ENCODE measurements around the gene CLDN22. TPM values are rescaled to one million over a fixed set of nuclear protein-coding genes. Genes with fewer than 3 reads are reported as not detected.

The CLDN22 gene
- total and polyA plus RNA-seq, 12 donors, result not detected

GRCh38 chr4:183287309-183287659 is 32.8 kb downstream of the CLDN22 start:
- no peaks in the 10 kb centered on the region for H3K4me1 ChIP-seq (replicated peaks in 1 of 2)
- intact Hi-C loops (cut with DNase I), result no loop called here
- DNase-seq, result no peak
- no peak overlapping the region for H3K27ac ChIP-seq
- no peaks in the 10 kb centered on the region for H3K27me3 ChIP-seq
- TF ChIP-seq CTCF (IDR thresholded peaks at IDR 0.05) (no peak), POLR2A (IDR thresholded peaks at IDR 0.05) (no peak)
- WGBS, 4 donors, result 92 to 96% (median 93%) methylated on average over 2 of the region's 2 CpGs
- H3K9me3 ChIP-seq (replicated peaks in 1 of 3), result no peaks in the 10 kb centered on the region
- H3K36me3 ChIP-seq (replicated peaks in 1 of 2), result peaks cover 0 to 4% of the 10 kb centered on the region in 2 donors
- no peak overlapping the region for H3K4me3 ChIP-seq

GRCh38 chr4:183286590-183287308 is 33.3 kb downstream of the CLDN22 start:
- TF ChIP-seq POLR2A (IDR thresholded peaks at IDR 0.05), result no peak
- no peak for TF ChIP-seq CTCF (IDR thresholded peaks at IDR 0.05)
- Histone ChIP-seq H3K4me1 (replicated peaks in 1 of 2) (no peaks in the 10 kb centered on the region), H3K27me3 (no peaks in the 10 kb centered on the region), H3K9me3 (replicated peaks in 1 of 3) (no peaks in the 10 kb centered on the region), H3K27ac (no peak overlapping the region), H3K36me3 (replicated peaks in 1 of 2) (peaks cover 0 to 4% of the 10 kb centered on the region in 2 donors), H3K4me3 (no peak overlapping the region)
- 94 to 97% (median 96%) methylated on average over 11 of the region's 11 CpGs for WGBS, 4 donors
- intact Hi-C loops (cut with DNase I), result no loop called here
- DNase-seq, result no peak

DNA sequence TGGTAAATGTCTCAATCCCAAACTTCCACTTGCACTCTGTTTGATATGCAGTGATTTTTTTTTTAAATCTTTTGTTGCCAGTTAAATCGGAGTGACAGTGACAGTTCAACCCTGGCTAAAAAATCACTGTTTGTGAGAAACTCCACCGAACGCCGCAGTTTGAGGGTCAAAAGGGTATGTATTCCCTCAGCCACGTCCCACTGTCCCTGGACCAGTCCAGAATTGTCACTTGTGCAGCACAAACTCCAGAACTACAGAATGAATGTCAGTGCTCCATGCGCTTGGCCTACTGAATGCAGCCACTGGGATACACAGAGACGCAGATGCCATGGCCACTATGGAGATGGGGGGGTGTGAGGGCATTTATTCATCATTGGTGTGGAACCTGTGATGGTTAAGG is 34.2 kb downstream of the CLDN22 start:
- Histone ChIP-seq H3K27ac (no peak overlapping the region), H3K4me3 (no peak overlapping the region), H3K9me3 (replicated peaks in 1 of 3) (no peaks in the 10 kb centered on the region), H3K4me1 (replicated peaks in 1 of 2) (no peaks in the 10 kb centered on the region), H3K27me3 (no peaks in the 10 kb centered on the region), H3K36me3 (replicated peaks in 1 of 2) (peaks cover 0 to 5% of the 10 kb centered on the region in 2 donors)
- intact Hi-C loops (cut with DNase I), result no loop called here
- TF ChIP-seq CTCF (IDR thresholded peaks at IDR 0.05) (no peak), POLR2A (IDR thresholded peaks at IDR 0.05) (no peak)
- WGBS, 4 donors, result 89 to 94% (median 93%) methylated on average over 7 of the region's 7 CpGs
- DNase-seq, result no peak

GRCh38 chr4:183284965-183285364 is 35.1 kb downstream of the CLDN22 start:
- H3K4me3 ChIP-seq, result no peak overlapping the region
- H3K36me3 ChIP-seq (replicated peaks in 1 of 2), result peaks cover 0 to 10% of the 10 kb centered on the region in 2 donors
- H3K4me1 ChIP-seq (replicated peaks in 1 of 2), result no peaks in the 10 kb centered on the region
- TF ChIP-seq CTCF (IDR thresholded peaks at IDR 0.05) (no peak), POLR2A (IDR thresholded peaks at IDR 0.05) (no peak)
- no peak overlapping the region for H3K27ac ChIP-seq
- H3K9me3 ChIP-seq (replicated peaks in 1 of 3), result no peaks in the 10 kb centered on the region
- intact Hi-C loops (cut with DNase I), result no loop called here
- no peaks in the 10 kb centered on the region for H3K27me3 ChIP-seq
- WGBS, 4 donors, result 62 to 74% (median 72%) methylated on average over 4 of the region's 4 CpGs
- peak in 1 of 7 donors; percentile 18 for DNase-seq
